DND-41 (cell line): ENCODE measurements around the gene TTYH2.

Experiments used
- CTCF ChIP-seq: IDR thresholded peaks from 2 replicates; pipeline ENCODE4 v1.5.1; 2012; ENCODE audit warnings: borderline replicate concordance, low read length, moderate library complexity, mild to moderate bottlenecking; ENCODE audit not compliant: poor library complexity, severe bottlenecking; ENCODE audit errors: extremely low read depth
- EZH2 ChIP-seq: IDR thresholded peaks from 3 replicates; pipeline ENCODE4 v1.6.1; 2012; ENCODE audit warnings: borderline replicate concordance, low read depth, mild to moderate bottlenecking, moderate library complexity, low read length, inconsistent platforms; ENCODE audit not compliant: severe bottlenecking

GRCh38 chr17:74253036-74253435 is 39.7 kb downstream of the TTYH2 start:
- TF ChIP-seq CTCF (no peak), EZH2 (no peak)
